H9 (cell line): Measurements from ENCODE around the gene TMBIM1. TPM values are rescaled to one million over a fixed set of nuclear protein-coding genes. Genes with fewer than 3 reads are reported as not detected.
A peak's percentile ranks its signal among the peaks of the same experiment; 100 is the strongest.

Experiments used
- DNase-seq: peaks from one replicate; pipeline ENCODE4 v3.0.0-alpha.2; 2017
- H2AFZ ChIP-seq: one replicate; pipeline ENCODE4 v1.6.1; 2013; ENCODE audit warnings: mild to moderate bottlenecking, low read length, control low read depth, moderate library complexity
- H2AK5ac ChIP-seq: 2 replicates; pipeline ENCODE4 v1.6.1; 2013; ENCODE audit warnings: low read length, control low read depth, mixed read lengths; ENCODE audit not compliant: insufficient read length
- H2BK120ac ChIP-seq: one replicate; pipeline ENCODE4 v1.6.1; 2013; ENCODE audit warnings: low read depth, mild to moderate bottlenecking, low read length, control low read depth, inconsistent platforms; ENCODE audit not compliant: poor library complexity, severe bottlenecking
- H2BK12ac ChIP-seq: 2 replicates; pipeline ENCODE4 v1.6.1; 2013; ENCODE audit warnings: low read length, control low read depth, mixed read lengths, low read depth; ENCODE audit not compliant: insufficient read length
- H2BK15ac ChIP-seq: 2 replicates; pipeline ENCODE4 v1.6.1; 2013; ENCODE audit warnings: low read depth, low read length, control low read depth
- H2BK20ac ChIP-seq: one replicate; pipeline ENCODE4 v1.6.1; 2013; ENCODE audit warnings: low read depth, mild to moderate bottlenecking, low read length, control low read depth, inconsistent platforms; ENCODE audit not compliant: poor library complexity, severe bottlenecking
- H2BK5ac ChIP-seq: 2 replicates; pipeline ENCODE4 v1.6.1; 2013; ENCODE audit warnings: low read length, control low read depth, mixed read lengths; ENCODE audit not compliant: insufficient read length
- H3K14ac ChIP-seq: 2 replicates; pipeline ENCODE4 v1.6.1; 2013; ENCODE audit warnings: low read length, control low read depth; ENCODE audit not compliant: insufficient read depth
- H3K18ac ChIP-seq: 2 replicates; pipeline ENCODE4 v1.6.1; 2013; ENCODE audit warnings: low read depth, mild to moderate bottlenecking, mixed read lengths, low read length, control low read depth; ENCODE audit not compliant: insufficient read length
- H3K23ac ChIP-seq: 2 replicates; pipeline ENCODE4 v1.6.1; 2013; ENCODE audit warnings: low read length, control low read depth, mixed read lengths, low read depth; ENCODE audit not compliant: insufficient read length
- H3K23me2 ChIP-seq: 2 replicates; pipeline ENCODE4 v1.6.1; 2013; ENCODE audit warnings: low read depth, mild to moderate bottlenecking, mixed read lengths, low read length, control low read depth; ENCODE audit not compliant: insufficient read length, poor library complexity, severe bottlenecking
- H3K27ac ChIP-seq: 2 replicates; pipeline ENCODE4 v1.5.1; 2013; ENCODE audit warnings: low read length, control low read depth, mixed read lengths, low read depth; ENCODE audit not compliant: insufficient read length
- H3K27me3 ChIP-seq: 2 replicates; pipeline ENCODE4 v1.6.1; 2013; ENCODE audit warnings: low read length, control low read depth, inconsistent platforms; ENCODE audit not compliant: insufficient read depth
- H3K4ac ChIP-seq: 2 replicates; pipeline ENCODE4 v1.6.1; 2013; ENCODE audit warnings: low read depth, mild to moderate bottlenecking, control low read depth, inconsistent platforms, low read length, moderate library complexity
- H3K4me1 ChIP-seq: 2 replicates; pipeline ENCODE4 v1.6.1; 2013; ENCODE audit warnings: low read length, control low read depth, inconsistent platforms; ENCODE audit not compliant: insufficient read depth
- H3K4me2 ChIP-seq: 2 replicates; pipeline ENCODE4 v1.6.1; 2013; ENCODE audit warnings: low read length, control low read depth, mixed read lengths; ENCODE audit not compliant: insufficient read length, insufficient read depth
- H3K56ac ChIP-seq: 2 replicates; pipeline ENCODE4 v1.6.1; 2013; ENCODE audit warnings: low read depth, mild to moderate bottlenecking, mixed read lengths, low read length, control low read depth; ENCODE audit not compliant: insufficient read length
- H3K79me1 ChIP-seq: 2 replicates; pipeline ENCODE4 v1.6.1; 2013; ENCODE audit warnings: low read depth, mild to moderate bottlenecking, moderate library complexity, low read length, control low read depth, inconsistent platforms; ENCODE audit not compliant: insufficient read depth, poor library complexity, severe bottlenecking
- H3K79me2 ChIP-seq: 2 replicates; pipeline ENCODE4 v1.6.1; 2013; ENCODE audit warnings: low read length, control low read depth, inconsistent platforms; ENCODE audit not compliant: insufficient read depth
- H3K9ac ChIP-seq: 2 replicates; pipeline ENCODE4 v1.6.1; 2013; ENCODE audit warnings: low read length, control low read depth, mixed read lengths; ENCODE audit not compliant: insufficient read length; ENCODE audit errors: extremely low read depth
- H3K9me3 ChIP-seq: one replicate; pipeline ENCODE4 v1.6.1; 2013; ENCODE audit warnings: low read depth, low read length, inconsistent platforms; ENCODE audit not compliant: control insufficient read depth
- H3T11ph ChIP-seq: one replicate; pipeline ENCODE4 v1.6.1; 2013; ENCODE audit warnings: mild to moderate bottlenecking, low read length, control low read depth, inconsistent platforms
- H4K20me1 ChIP-seq: one replicate; pipeline ENCODE4 v1.6.1; 2013; ENCODE audit not compliant: control insufficient read depth, insufficient read length, insufficient read depth
- H4K5ac ChIP-seq: 2 replicates; pipeline ENCODE4 v1.6.1; 2013; ENCODE audit warnings: low read depth, mild to moderate bottlenecking, mixed read lengths, low read length, control low read depth; ENCODE audit not compliant: insufficient read length
- H4K8ac ChIP-seq: replicated peaks from 2 replicates; pipeline ENCODE4 v1.6.1; 2013; ENCODE audit warnings: low read length, control low read depth, mixed read lengths, low read depth; ENCODE audit not compliant: insufficient read length
- H4K91ac ChIP-seq: 2 replicates; pipeline ENCODE4 v1.6.1; 2013; ENCODE audit warnings: low read depth, mild to moderate bottlenecking, moderate library complexity, mixed read lengths, low read length, control low read depth; ENCODE audit not compliant: insufficient read length
- H3K27ac Mint-ChIP-seq, 3 experiments: 2 replicates in 2 of 3; 3 replicates in 1 of 3; pipeline ENCODE4 v1.8.0; 2020 to 2021; ENCODE audit warnings: mixed read lengths in 3 of 3, mild to moderate bottlenecking in 1 of 3, moderate library complexity in 1 of 3
- H3K27me3 Mint-ChIP-seq: 2 replicates; pipeline ENCODE4 v1.8.0; 2021; ENCODE audit warnings: low read depth, mild to moderate bottlenecking, moderate library complexity, mixed read lengths
- H3K36me3 Mint-ChIP-seq, 3 experiments: 2 replicates in 2 of 3; 3 replicates in 1 of 3; pipeline ENCODE4 v1.8.0; 2020 to 2021; ENCODE audit warnings: low read depth in 3 of 3, mixed read lengths in 3 of 3; ENCODE audit not compliant: insufficient read depth in 1 of 3
- H3K4me1 Mint-ChIP-seq, 2 experiments: 2 replicates each; pipeline ENCODE4 v1.8.0; 2020; ENCODE audit warnings: mixed read lengths in 2 of 2
- H3K4me3 Mint-ChIP-seq, 2 experiments: 2 replicates in 1 of 2; 3 replicates in 1 of 2; pipeline ENCODE4 v1.8.0; 2020 to 2021; ENCODE audit warnings: mild to moderate bottlenecking in 2 of 2, mixed read lengths in 2 of 2, moderate library complexity in 1 of 2
- H3K9me3 Mint-ChIP-seq, 2 experiments: 2 replicates in 1 of 2; 3 replicates in 1 of 2; pipeline ENCODE4 v1.8.0; 2020; ENCODE audit warnings: mild to moderate bottlenecking in 2 of 2, mixed read lengths in 2 of 2, moderate library complexity in 1 of 2
- CTCF ChIP-seq: fragments of 200-600 bp; sonication (generic); conservative IDR thresholded peaks from 3 replicates; pipeline ENCODE4 v1.8.0; 2021; ENCODE audit warnings: antibody characterized with exemption, mild to moderate bottlenecking
- WGBS: extraction: QIAGEN DNeasy Blood & Tissue Kit; methylation state at CpG from one replicate; pipeline ENCODE4 v1.1.7; 2013; ENCODE audit warnings: missing lambda C conversion rate, low lambda C conversion rate, mixed read lengths; ENCODE audit not compliant: insufficient read length; ENCODE audit errors: extremely low coverage; 5-methylcytosine and 5-hydroxymethylcytosine counted together
- total RNA-seq: library from RNA; stranded (reverse); gene quantifications from 2 replicates; pipeline ENCODE4 v1.2.1, GENCODE V29; 2021

Gene TMBIM1
- total RNA-seq, 1 experiment from 2014 or later, result 17.4 TPM

- Histone ChIP-seq H3K9ac (no peak overlapping the region), H2BK120ac (no peak overlapping the region), H2BK15ac (no peak overlapping the region), H3K23me2 (peaks cover 9% of the 10 kb centered on the region), H2BK12ac (no peak overlapping the region), H3K4me2 (no peak overlapping the region), H4K91ac (no peak overlapping the region), H3K18ac (no peak overlapping the region), H3K9me3 (no peaks in the 10 kb centered on the region), H2BK20ac (no peak overlapping the region), H3K4ac (no peak overlapping the region), H4K8ac (no peak overlapping the region), H3K79me2 (no peaks in the 10 kb centered on the region), H3K27ac (no peak overlapping the region), H3K23ac (no peak overlapping the region), H3K27me3 (no peaks in the 10 kb centered on the region), H4K20me1 (no peaks in the 10 kb centered on the region), H3K56ac (no peak overlapping the region), H3K79me1 (no peaks in the 10 kb centered on the region), H3K4me1 (peaks cover 9% of the 10 kb centered on the region; the same call in 1 of the 2 replicates), H4K5ac (no peak overlapping the region), H2BK5ac (no peak overlapping the region), H2AFZ (no peak overlapping the region), H3T11ph (no peak overlapping the region), H2AK5ac (no peak overlapping the region), H3K14ac (no peak overlapping the region)
- H3K4me3 Mint-ChIP-seq, result peak overlapping the region in 1 of 2 experiments; percentile 43; a peak in 1 of 5 replicates
- H3K4me1 Mint-ChIP-seq, result peaks cover 38 to 53% of the 10 kb centered on the region in 2 experiments
- H3K27me3 Mint-ChIP-seq, result no peaks in the 10 kb centered on the region
- no peaks in the 10 kb centered on the region for H3K9me3 Mint-ChIP-seq
- no peak overlapping the region; a peak in 1 of 7 replicates for H3K27ac Mint-ChIP-seq
- no peak for TF ChIP-seq CTCF
- DNase-seq, result no peak
- H3K36me3 Mint-ChIP-seq, result no peaks in the 10 kb centered on the region
- no CpG with 5 or more reads among the region's 2 CpGs for WGBS
These were observed 34.0 kb upstream of the TMBIM1 start for GRCh38 chr2:218326315-218326714.
